ENCODE results near the gene ATG2B.

GRCh38 chr14:96362965-96363750, at the start of gene ATG2B, which contains the start of gene GSKIP:
- TF ChIP-seq CTCF (IDR thresholded peaks at IDR 0.05 in 2 of 3, conservative IDR thresholded peaks at IDR 0.05 in 1 of 3; ENCODE audit: control insufficient read depth in 2 of 3, extremely low read depth in 1 of 3, insufficient read depth in 1 of 3, low read depth in 3 of 3, low read length in 3 of 3): no peak
- peak; percentile 55; the same call in 1 of the 2 replicates for TF ChIP-seq ELK1 (IDR thresholded peaks at IDR 0.05; ENCODE audit: low read depth, low read length)
- peak; percentile 76 for TF ChIP-seq PML (IDR thresholded peaks at IDR 0.05; ENCODE audit: low read length)
- TF ChIP-seq HDAC2 (IDR thresholded peaks at IDR 0.05): no peak
